Stimulated activated naive CD8-positive, alpha-beta T cell treated with anti-CD3 and anti-CD28 coated beads, Interleukin-15, Interleukin-2, amounts not matched to agents 100 U/mL and 50 U/mL, for 24 hours (primary cell): ENCODE data around the gene DNAJC3.
"Not testable (repeated sequence)": the region's sequence is repeated elsewhere in the genome, so short reads cannot be mapped to it uniquely, and the experiment has no call there.

ENCODE experiments used
- ATAC-seq: fragments of 150-1000 bp; cut with Tn5 transposase; one replicate; pipeline ENCODE4 v1.10.0; 2021
- DNase-seq: peaks from one replicate; pipeline ENCODE4 v3.0.0; 2021

DNAJC3 gene

GRCh38 chr13:95714142-95714832 is 37.3 kb downstream of the DNAJC3 start:
- ATAC-seq (no peak), DNase-seq (no peak)

DNA sequence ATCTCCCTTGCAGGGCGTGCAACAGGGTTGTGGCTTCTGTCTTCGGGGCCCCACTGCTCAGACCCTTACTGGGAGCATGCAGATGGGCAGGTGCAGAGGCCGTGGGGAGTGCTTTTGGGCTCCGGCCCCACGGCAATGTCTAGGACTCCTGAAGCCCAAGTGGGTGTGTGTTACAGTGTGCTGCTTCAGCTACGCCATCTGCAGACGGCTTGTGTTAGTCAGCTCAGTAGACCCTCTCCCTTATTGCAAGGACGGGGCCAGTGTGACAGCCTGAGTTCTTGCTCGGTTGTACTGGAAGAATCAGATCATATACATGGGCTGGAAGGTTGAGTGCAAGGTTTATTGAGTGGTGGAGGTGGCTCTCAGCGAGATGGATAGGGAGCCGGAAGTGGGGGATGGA is 39.3 kb downstream of the DNAJC3 start:
- ATAC-seq, result no peak
- DNase-seq, result no peak

DNA sequence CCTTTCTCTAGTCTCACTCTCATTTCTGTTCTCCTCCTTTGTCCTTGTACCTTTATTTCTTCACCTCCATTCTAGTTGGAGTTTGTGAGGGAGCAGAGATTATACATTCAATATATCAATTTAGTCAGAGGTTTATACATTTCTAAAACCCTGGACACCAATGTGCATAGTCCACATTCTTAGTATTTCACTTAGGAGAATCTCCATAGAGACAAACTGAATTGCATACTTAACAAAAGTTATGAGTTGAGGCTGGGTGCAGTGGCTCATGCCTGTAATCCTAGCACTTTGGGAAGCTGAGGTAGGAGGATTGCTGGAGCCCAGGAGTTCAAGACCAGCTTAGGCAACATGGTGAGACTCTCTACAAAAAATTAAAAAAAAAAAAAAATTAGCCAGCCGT is 45.3 kb downstream of the DNAJC3 start:
- no peak for ATAC-seq
- DNase-seq, result no peak

GRCh38 chr13:95723438-95723837 is 46.5 kb downstream of the DNAJC3 start:
- DNase-seq, result no peak

DNA sequence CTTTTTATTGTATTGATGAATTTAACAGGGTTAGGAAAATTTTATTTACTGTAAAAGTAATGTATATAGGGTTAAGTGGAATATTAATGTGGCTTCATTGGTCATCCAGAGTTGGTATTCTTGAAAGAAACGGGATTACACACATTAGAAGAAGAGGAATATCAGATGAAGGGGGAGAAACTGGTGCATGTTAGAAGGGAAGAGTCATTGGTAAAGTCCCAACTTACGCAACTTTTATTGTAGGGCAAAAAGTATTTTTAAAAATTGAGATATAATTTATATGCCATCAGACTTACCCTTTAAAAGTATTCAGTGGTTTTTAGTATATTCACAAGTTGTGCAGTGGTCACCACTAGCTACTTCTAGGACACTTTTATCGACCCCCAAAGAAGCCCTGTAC is 47.3 kb downstream of the DNAJC3 start:
- ATAC-seq (no peak), DNase-seq (no peak)

More at GRCh38 chr13:95723438-95723837, 46.5 kb downstream of the DNAJC3 start:
- ATAC-seq, result no peak

GRCh38 chr13:95726876-95727275 is 49.9 kb downstream of the DNAJC3 start:
- no peak for DNase-seq
- ATAC-seq, result no peak

DNA sequence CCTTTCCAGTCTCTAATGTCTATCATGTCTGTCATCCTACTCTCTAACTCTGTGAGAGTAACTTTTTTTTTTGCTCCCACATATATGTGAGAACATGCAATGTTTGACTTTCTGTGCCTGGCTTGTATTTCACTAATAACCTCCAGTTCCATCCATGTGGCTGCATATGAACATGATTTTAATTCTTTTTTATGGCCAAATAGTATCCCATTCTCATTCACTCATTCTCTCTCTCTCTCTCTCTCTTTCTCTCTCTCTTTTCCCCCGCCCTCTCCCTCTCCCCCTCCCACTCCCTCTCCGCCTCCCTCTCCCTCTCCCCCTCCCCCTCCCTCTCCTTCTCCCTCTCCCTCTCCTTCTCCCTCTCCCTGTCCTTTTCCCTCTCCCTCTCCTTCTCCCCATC is 52.0 kb downstream of the DNAJC3 start:
- no peak for DNase-seq

DNA sequence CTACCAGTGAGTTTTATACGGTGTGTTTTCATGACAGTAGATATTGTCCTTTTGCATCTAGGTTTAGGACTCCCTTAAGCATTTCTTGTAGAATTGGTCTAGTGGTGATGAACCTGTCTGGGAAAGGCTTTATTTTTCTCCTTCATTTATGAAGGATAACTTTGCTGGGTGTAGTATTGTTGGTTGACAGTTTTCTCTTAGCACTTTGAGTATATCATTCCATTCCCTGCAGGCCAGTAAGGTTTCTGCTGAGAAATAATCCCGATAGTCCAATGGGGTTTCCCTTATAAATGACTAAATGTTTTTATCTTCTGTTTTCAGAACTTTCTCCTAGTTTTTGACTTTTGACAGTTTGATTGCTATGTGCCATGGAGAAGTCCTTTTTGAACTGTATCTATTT is 57.2 kb downstream of the DNAJC3 start:
- DNase-seq (no peak), ATAC-seq (no peak)

More for the DNA sequence above, 52.0 kb downstream of the DNAJC3 start:
- ATAC-seq, result no peak

- DNase-seq, ATAC-seq: not testable (repeated sequence)
Measured at GRCh38 chr13:95740071-95740978, 63.4 kb downstream of the DNAJC3 start.

DNA sequence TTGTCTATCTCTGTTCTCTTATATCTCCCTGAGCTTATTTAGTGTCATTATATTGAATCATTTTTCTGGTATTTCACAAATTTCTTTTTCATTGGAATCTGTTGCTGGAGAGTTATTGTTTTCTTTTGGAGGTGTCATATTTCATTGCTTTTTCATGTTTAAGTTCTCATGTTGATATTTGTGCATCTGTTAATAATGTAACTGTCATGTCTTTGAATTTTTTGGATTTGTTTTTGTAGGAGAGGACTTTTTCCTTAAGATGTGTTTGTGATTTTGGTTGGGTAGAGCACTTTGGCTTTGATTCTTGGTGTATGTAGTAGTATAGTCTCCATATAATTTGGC is 64.0 kb downstream of the DNAJC3 start:
- no peak for ATAC-seq
- no peak for DNase-seq

- DNase-seq (no peak), ATAC-seq (no peak)
Measured at GRCh38 chr13:95741584-95742563, 64.9 kb downstream of the DNAJC3 start.

DNA sequence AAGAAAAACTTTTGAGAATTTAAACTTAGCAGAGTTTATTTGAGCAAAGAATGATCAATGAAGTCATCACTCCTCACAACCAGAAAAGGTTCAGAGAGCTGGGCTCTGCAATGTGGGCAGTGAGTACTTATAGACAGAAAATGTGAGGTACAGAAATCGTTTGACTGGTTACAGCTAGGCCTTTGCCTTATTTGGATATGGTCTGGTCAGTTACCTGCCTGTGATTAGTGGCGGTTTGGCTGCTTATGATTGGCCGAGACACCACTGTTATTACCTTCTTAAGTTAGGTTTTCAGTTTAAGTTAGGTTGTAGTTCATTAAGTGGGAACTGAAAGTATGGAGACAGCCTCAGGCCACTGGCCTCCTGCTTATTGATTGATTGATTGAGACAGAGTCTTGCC is 66.3 kb downstream of the DNAJC3 start:
- no peak for ATAC-seq
- DNase-seq, result no peak

- DNase-seq (no peak), ATAC-seq (no peak)
Measured at GRCh38 chr13:95745289-95745688, 68.3 kb downstream of the DNAJC3 start.

DNA sequence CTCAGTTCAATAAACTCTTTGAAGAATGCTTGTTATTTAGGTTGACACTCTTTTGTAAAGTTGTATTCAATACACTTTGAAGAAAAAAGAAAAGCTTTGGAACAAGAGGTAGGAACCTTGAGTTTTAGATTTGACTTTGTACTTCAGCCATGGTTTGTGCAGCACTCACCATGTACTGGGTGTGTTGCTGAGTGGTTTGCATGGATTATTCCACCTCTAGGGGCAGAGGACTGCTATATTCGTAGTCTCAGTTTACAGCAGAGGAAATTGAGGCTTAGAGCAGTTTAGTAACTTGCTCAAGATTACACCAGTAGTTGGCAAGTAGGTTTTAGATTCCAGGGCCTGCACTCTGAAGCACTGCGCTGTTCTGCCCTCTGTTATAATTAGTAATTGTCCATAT is 68.8 kb downstream of the DNAJC3 start:
- ATAC-seq, result no peak
- no peak for DNase-seq

DNA sequence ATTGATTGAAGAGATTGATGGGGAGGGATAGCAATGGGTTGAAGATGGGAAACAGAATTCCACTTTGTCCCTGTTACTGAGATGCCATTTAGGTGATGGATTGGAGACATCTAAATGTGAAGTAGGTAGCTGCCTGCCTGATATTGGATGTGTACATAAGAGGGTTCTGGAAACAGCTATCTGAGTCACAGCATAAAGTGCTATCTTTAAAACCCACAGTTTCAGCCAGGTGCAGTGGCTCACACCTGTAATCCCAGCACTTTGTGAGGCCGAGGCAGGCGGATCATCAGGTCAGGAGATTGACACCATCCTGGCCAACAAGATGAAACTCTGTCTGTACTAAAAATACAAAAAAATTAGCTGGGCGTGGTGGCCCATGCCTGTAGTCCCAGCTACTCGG is 72.6 kb downstream of the DNAJC3 start:
- DNase-seq, result no peak

DNA sequence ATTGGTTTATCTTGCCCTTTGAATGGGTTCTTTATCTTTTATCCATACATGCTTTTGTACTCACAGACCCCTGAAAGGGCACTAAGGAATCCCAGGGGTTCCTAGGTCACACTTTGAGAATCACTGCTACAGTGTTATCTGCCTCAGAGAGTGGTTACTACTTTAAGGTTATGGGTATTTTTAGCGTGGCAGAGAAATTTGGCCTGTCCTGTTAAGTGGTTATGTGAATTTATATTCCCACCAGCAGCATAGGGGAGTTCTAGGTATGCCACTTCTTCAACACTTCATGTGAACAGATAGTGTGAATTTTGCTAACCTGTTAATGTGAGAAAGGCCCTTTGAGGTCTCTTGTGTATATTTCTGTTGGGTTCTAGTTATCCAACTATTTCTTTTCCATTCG is 75.7 kb downstream of the DNAJC3 start:
- ATAC-seq, result no peak
- no peak for DNase-seq

More for the DNA sequence above, 72.6 kb downstream of the DNAJC3 start:
- no peak for ATAC-seq

DNA sequence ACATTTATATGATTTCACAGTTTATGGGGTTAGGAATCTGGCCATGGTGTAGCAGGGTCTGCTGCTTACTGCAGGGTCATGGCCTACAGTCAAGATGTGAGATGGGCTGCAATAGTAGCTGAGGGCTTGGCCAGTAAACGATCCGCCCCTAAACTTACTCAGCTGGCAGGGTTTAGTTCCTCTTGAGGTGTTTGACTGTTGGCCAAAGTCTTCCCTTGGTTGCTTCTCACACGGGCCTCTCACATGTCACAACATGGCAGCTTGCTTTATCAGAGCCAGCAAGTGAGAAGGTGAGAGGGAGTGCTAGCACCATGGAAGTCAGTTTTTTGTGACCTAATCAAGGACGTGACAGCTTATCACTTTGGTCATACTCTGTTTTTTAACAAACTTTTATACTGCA is 77.1 kb downstream of the DNAJC3 start:
- ATAC-seq (no peak), DNase-seq (no peak)

DNA sequence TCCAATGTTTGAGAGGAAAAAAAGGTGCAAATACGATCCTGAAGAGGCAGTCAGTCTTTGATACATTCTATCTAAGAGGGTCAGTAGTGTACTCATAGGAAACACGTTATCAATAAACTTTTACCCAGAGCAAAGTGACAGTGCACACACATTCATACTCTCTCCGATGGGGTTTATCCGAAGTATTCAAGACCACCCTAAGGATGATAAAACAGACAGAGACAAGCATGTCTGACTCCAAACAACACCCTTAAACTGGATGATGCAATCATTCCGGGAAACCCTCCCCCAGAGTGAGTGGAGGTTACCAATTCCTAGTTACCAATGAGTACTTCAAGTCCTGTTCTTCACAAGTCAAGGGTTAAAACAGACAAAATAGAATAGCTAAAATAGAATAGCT is 79.1 kb downstream of the DNAJC3 start:
- ATAC-seq (no peak), DNase-seq (no peak)

GRCh38 chr13:95762626-95763025 is 85.7 kb downstream of the DNAJC3 start:
- ATAC-seq, DNase-seq: not testable (repeated sequence)

GRCh38 chr13:95763601-95764000 is 86.7 kb downstream of the DNAJC3 start:
- DNase-seq, result no peak
- no peak for ATAC-seq

DNA sequence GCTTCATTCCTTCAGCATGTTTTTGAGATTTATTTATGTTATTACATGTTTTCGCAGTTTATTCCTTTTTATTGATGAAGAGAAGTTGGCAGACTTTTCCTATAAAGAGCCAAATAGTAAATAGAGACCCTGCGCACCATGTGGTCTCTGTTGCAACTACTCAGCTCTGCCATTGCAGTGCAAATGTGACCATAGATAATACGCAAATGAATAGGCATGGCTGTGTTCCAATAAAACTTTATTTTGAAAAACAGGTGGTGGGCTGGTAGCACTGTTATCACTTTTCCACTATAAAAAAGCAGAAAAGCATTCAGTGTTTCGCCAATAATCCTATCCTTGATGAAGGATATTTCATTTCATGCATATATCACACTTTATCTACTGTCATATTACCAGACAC is 95.0 kb downstream of the DNAJC3 start:
- ATAC-seq, result no peak
- no peak for DNase-seq

- ATAC-seq, result no peak
Measured at GRCh38 chr13:95779522-95779921, 102.6 kb downstream of the DNAJC3 start.

More at GRCh38 chr13:95779522-95779921, 102.6 kb downstream of the DNAJC3 start:
- DNase-seq, result no peak
